Ovary (tissue), 9 donors: ENCODE data around the gene APBA2. TPM values are rescaled to one million over a fixed set of nuclear protein-coding genes. Genes with fewer than 3 reads are reported as not detected.

Experiments used
- DNase-seq, 5 donors: peaks; one replicate each; pipeline ENCODE4 v3.0.0-alpha.2; 2019 to 2020
- H3K27ac ChIP-seq, 2 donors: fragments of 200-600 bp; one replicate each; pipeline versions ENCODE4 v1.5.1 to v1.8.0; 2019 to 2022
- H3K27me3 ChIP-seq: fragments of 200-600 bp; one replicate; pipeline ENCODE4 v1.8.0; 2022
- H3K36me3 ChIP-seq: fragments of 200-600 bp; sonication (generic); one replicate; pipeline ENCODE4 v1.5.1; 2019
- H3K4me1 ChIP-seq: one replicate; pipeline ENCODE4 v1.8.1; 2013; ENCODE audit warnings: mild to moderate bottlenecking, moderate library complexity; ENCODE audit not compliant: insufficient read depth
- H3K4me3 ChIP-seq: fragments of 200-600 bp; sonication (generic); one replicate; pipeline ENCODE4 v1.5.1; 2017
- H3K9me3 ChIP-seq, 2 donors: fragments of 200-600 bp in 1 of 2; sonication (generic) in 1 of 2; one replicate each; pipeline versions ENCODE4 v1.5.1 to v1.8.1; 2013 to 2019; ENCODE audit warnings: mild to moderate bottlenecking in 1 of 2, moderate library complexity in 1 of 2
- CTCF ChIP-seq, 3 donors: fragments of 450-650 bp in 2 of 3; fragments of 200-600 bp in 1 of 3; IDR thresholded peaks; one replicate each; pipeline versions ENCODE4 v1.5.1 to v1.8.0; 2016 to 2022; ENCODE audit warnings: antibody characterized with exemption in 3 of 3, mild to moderate bottlenecking in 1 of 3
- EP300 ChIP-seq: sonication (generic); formaldehyde crosslinking; IDR thresholded peaks from one replicate; pipeline ENCODE4 v1.6.1; 2017; ENCODE audit warnings: antibody characterized with exemption
- POLR2A ChIP-seq: fragments of 450-650 bp; IDR thresholded peaks from one replicate; pipeline ENCODE4 v1.6.1; 2017; ENCODE audit warnings: antibody characterized with exemption, mild to moderate bottlenecking, moderate library complexity
- WGBS, 3 donors: extraction: QIAGEN DNeasy Blood & Tissue Kit in 1 of 3; methylation state at CpG; one replicate each; pipeline versions ENCODE4 v1.1.5 to v1.1.7; 2013 to 2017; 5-methylcytosine and 5-hydroxymethylcytosine counted together
- intact Hi-C, 4 donors: fragments of 100-400 bp; cut with DNase I; formaldehyde crosslinking; loops; one replicate each; pipeline versions ENCODE4 v1.11.0 to v1.15.1; 2022 to 2023
- polyA plus RNA-seq, 2 donors: library from polyadenylated mRNA; stranded (reverse); fragments of 200-250 nt in 1 of 2; fragments of 350-450 nt in 1 of 2; fragmentation: Illumina TruSeq in 1 of 2; extraction: RNeasy Lipid Tissue Mini Kit (QIAGEN cat#74804) in 1 of 2; gene quantifications; one replicate each; pipeline ENCODE4 v1.2.3, GENCODE V29; 2013 to 2014
- total RNA-seq, 7 donors: library from RNA; depleted of rRNA in 2 of 7; stranded (reverse); fragments of >200 nt in 2 of 7; fragmentation: NEBNext Ultra II Directional in 3 of 7; extraction: Animal tissue kit (Norgen Biotek cat#: 25700) in 3 of 7; gene quantifications; one replicate each; pipeline versions ENCODE4 v1.1.0 to v1.2.4, GENCODE V29; 2016 to 2023
- donor health status: DM: no; HTN: no; CAD: no; lungs with moderate emphysema.
- donor health status: DM: no; HTN: no; CAD: no.
- donor health status: Bipolar disorder and iron deficiency.
- donor health status: DM: yes; HTN: yes; CAD: no.
- donor health status: DM: no; HTN: no; CAD: no.
- donor health status: DM: yes; HTN: yes; CAD: no.

Gene APBA2
- total and polyA plus RNA-seq, 9 donors = 0.53 to 3.1 (median 1.4) TPM

GRCh38 chr15:29063646-29064045 is 177.9 kb downstream of the APBA2 start:
- intact Hi-C loops = no loop called here
- 87 to 92% (median 90%) methylated on average over 5 of the region's 5 CpGs for WGBS, 3 donors
- Histone ChIP-seq H3K27me3 (no peaks in the 10 kb centered on the region), H3K4me1 (no peaks in the 10 kb centered on the region), H3K9me3 (no peaks in the 10 kb centered on the region), H3K36me3 (no peaks in the 10 kb centered on the region), H3K4me3 (no peak overlapping the region), H3K27ac (no peak overlapping the region)
- TF ChIP-seq EP300 (no peak), CTCF (IDR thresholded peaks at IDR 0.05) (no peak), POLR2A (no peak)
- no peak for DNase-seq

DNA sequence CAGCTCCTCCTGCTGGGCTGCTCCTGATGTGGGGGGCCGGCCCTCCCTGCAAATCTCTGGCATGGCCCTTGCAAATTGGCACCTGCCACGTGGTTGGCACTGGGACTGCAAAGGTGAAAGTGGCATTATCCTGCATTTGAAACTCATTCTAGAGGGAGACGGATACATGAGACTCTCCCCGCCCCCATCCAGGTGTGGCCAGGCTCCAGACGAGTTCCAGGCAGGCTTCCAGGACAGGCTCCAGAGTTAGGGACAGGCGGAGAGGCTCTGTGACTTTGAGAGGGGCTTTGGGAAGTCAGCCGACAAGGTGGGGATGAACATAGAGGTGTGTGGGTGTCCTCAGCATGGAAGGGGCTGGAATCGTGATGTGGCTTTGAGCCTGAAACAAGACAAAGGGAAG is 178.5 kb downstream of the APBA2 start:
- Histone ChIP-seq H3K9me3 (no peaks in the 10 kb centered on the region), H3K27ac (no peak overlapping the region), H3K4me1 (no peaks in the 10 kb centered on the region), H3K27me3 (no peaks in the 10 kb centered on the region), H3K4me3 (no peak overlapping the region), H3K36me3 (no peaks in the 10 kb centered on the region)
- WGBS, 3 donors = 76 to 79% (median 78%) methylated on average over 8 of the region's 8 CpGs
- TF ChIP-seq EP300 = no peak
- TF ChIP-seq POLR2A = no peak
- TF ChIP-seq CTCF (IDR thresholded peaks at IDR 0.05) = no peak
- DNase-seq = no peak
- intact Hi-C loops = no loop called here

- no peaks in the 10 kb centered on the region for H3K27me3 ChIP-seq
- no peaks in the 10 kb centered on the region for H3K36me3 ChIP-seq
- no peak overlapping the region for H3K4me3 ChIP-seq
- TF ChIP-seq CTCF (IDR thresholded peaks at IDR 0.05) = no peak
- no peak for TF ChIP-seq EP300
- TF ChIP-seq POLR2A = no peak
- DNase-seq = no peak
- 94 to 98% (median 94%) methylated on average over 8 of the region's 8 CpGs for WGBS, 3 donors
- H3K27ac ChIP-seq = no peak overlapping the region
- intact Hi-C loops = no loop called here
- no peaks in the 10 kb centered on the region for H3K9me3 ChIP-seq
- H3K4me1 ChIP-seq = no peaks in the 10 kb centered on the region
Measured at GRCh38 chr15:29064731-29065130, 179.0 kb downstream of the APBA2 start.

GRCh38 chr15:29065571-29065970 is 179.8 kb downstream of the APBA2 start:
- H3K27me3 ChIP-seq = no peaks in the 10 kb centered on the region
- H3K4me1 ChIP-seq = no peaks in the 10 kb centered on the region
- H3K9me3 ChIP-seq = no peaks in the 10 kb centered on the region
- H3K27ac ChIP-seq = no peak overlapping the region
- H3K4me3 ChIP-seq = no peak overlapping the region
- no peak for TF ChIP-seq EP300
- no peak for TF ChIP-seq CTCF (IDR thresholded peaks at IDR 0.05)
- no peak for TF ChIP-seq POLR2A
- H3K36me3 ChIP-seq = no peaks in the 10 kb centered on the region
- DNase-seq = no peak
- 84 to 92% (median 89%) methylated on average over 5 of the region's 5 CpGs for WGBS, 3 donors
- intact Hi-C loops = no loop called here

- H3K4me3 ChIP-seq = no peak overlapping the region
- H3K36me3 ChIP-seq = no peaks in the 10 kb centered on the region
- WGBS, 3 donors = 91 to 93% (median 93%) methylated on average over 5 of the region's 5 CpGs
- intact Hi-C loops = no loop called here
- TF ChIP-seq EP300 = no peak
- TF ChIP-seq POLR2A = no peak
- TF ChIP-seq CTCF (IDR thresholded peaks at IDR 0.05) = no peak
- H3K9me3 ChIP-seq = no peaks in the 10 kb centered on the region
- DNase-seq = no peak
- no peaks in the 10 kb centered on the region for H3K4me1 ChIP-seq
- H3K27me3 ChIP-seq = no peaks in the 10 kb centered on the region
- no peak overlapping the region for H3K27ac ChIP-seq
Measured at GRCh38 chr15:29066310-29066709, 180.5 kb downstream of the APBA2 start.
